Activated naive CD4-positive, alpha-beta T cell treated with anti-CD3 and anti-CD28 coated beads, Interleukin-2, amount 50 U/mL, for 72 hours (primary cell): ENCODE results near the gene PGM5. TPM values are rescaled to one million over a fixed set of nuclear protein-coding genes. Genes with fewer than 3 reads are reported as not detected.
A peak's percentile ranks its signal among the peaks of the same experiment; 100 is the strongest.

Source experiments
- ATAC-seq, 2 donors: fragments of 150-1000 bp; cut with Tn5 transposase; 2 replicates each; pipeline ENCODE4 v1.10.0; 2021; ENCODE audit warnings: mild to moderate bottlenecking in 2 of 2, moderate library complexity in 2 of 2
- DNase-seq, 2 donors: peaks; one replicate each; pipeline ENCODE4 v3.0.0; 2021 to 2022; ENCODE audit warnings: low spot score in 2 of 2
- H3K27ac Mint-ChIP-seq, 2 donors: one replicate each; pipeline ENCODE4 v1.8.0; 2022; ENCODE audit warnings: mild to moderate bottlenecking in 2 of 2, mixed read lengths in 2 of 2
- H3K36me3 Mint-ChIP-seq, 2 donors: one replicate each; pipeline ENCODE4 v1.8.0; 2022; ENCODE audit warnings: mixed read lengths in 2 of 2
- H3K9me3 Mint-ChIP-seq, 2 donors: one replicate each; pipeline ENCODE4 v1.8.0; 2022; ENCODE audit warnings: mixed read lengths in 2 of 2
- total RNA-seq, 2 donors: library from RNA; stranded (reverse); gene quantifications; one replicate each; pipeline ENCODE4 v1.2.3, GENCODE V29; 2022

Gene PGM5
- total RNA-seq, 2 donors from 2014 or later = not detected

DNA sequence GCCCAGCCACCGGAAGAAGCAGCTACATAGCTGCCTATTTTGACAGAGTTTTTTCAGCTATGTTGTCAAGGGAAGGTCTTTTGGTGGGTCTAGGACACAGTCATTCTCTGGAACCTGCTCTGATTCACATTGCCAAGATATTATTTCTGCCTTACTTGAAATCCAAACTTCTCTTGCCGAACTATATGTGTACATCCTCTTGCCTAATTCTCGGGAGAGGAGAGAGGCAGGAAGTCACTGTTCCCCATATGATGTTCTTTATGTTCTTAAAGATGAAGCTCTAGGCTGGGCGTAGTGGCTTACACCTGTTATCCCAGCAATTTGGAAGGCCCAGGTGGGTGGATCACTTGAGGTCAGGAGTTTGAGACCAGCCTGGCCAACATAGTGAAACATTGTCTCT is 175.7 kb downstream of the PGM5 start:
- no peaks in the 10 kb centered on the region for H3K9me3 Mint-ChIP-seq
- ATAC-seq (no peak), DNase-seq (no peak)
- no peaks in the 10 kb centered on the region for H3K36me3 Mint-ChIP-seq
- no peak overlapping the region for H3K27ac Mint-ChIP-seq

- no peaks in the 10 kb centered on the region for H3K36me3 Mint-ChIP-seq
- no peak for ATAC-seq
- H3K27ac Mint-ChIP-seq = no peak overlapping the region
- no peak for DNase-seq
- H3K9me3 Mint-ChIP-seq = no peaks in the 10 kb centered on the region
Measured at GRCh38 chr9:68533678-68534077, 177.3 kb downstream of the PGM5 start.

GRCh38 chr9:68536876-68537615 is 180.6 kb downstream of the PGM5 start:
- no peak overlapping the region for H3K27ac Mint-ChIP-seq
- no peak for DNase-seq
- no peaks in the 10 kb centered on the region for H3K36me3 Mint-ChIP-seq
- ATAC-seq = no peak
- no peaks in the 10 kb centered on the region for H3K9me3 Mint-ChIP-seq

DNA sequence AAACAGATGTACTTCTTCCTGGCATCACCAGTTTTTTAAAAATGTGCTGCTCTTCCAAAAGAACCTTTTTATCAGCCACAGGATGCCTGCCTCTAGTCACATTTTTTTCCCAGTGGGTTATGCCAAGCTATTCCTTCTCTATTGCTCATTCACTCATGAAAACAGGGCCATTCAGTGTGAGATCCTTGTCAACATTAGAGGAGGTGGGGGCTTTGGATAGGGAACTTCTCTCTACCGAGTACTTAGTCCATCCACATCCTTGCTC is 181.1 kb downstream of the PGM5 start:
- no peak for ATAC-seq
- H3K36me3 Mint-ChIP-seq = no peaks in the 10 kb centered on the region
- DNase-seq = no peak
- no peak overlapping the region for H3K27ac Mint-ChIP-seq
- H3K9me3 Mint-ChIP-seq = no peaks in the 10 kb centered on the region

DNA sequence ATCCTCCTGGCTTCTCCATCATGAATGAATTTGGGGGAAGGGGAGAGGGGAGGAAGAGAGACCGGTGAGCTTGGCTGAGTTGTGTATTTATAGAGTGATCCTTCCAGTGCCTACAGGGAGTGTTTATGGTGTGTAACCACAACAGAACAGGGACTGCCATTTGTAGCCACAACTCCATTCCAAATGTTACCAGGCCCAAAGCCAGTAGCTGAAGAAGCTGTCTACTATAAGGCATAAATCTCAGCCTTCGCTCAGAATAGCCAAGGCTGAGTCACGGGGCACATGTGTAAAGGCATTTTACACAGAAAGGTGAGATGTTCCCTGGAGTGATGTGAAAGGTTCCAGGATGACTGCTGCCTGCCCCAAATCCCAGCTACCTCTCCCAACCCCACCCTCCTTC is 181.8 kb downstream of the PGM5 start:
- Mint-ChIP-seq H3K36me3 (no peaks in the 10 kb centered on the region), H3K27ac (no peak overlapping the region), H3K9me3 (no peaks in the 10 kb centered on the region)
- DNase-seq (no peak), ATAC-seq (no peak)

DNA sequence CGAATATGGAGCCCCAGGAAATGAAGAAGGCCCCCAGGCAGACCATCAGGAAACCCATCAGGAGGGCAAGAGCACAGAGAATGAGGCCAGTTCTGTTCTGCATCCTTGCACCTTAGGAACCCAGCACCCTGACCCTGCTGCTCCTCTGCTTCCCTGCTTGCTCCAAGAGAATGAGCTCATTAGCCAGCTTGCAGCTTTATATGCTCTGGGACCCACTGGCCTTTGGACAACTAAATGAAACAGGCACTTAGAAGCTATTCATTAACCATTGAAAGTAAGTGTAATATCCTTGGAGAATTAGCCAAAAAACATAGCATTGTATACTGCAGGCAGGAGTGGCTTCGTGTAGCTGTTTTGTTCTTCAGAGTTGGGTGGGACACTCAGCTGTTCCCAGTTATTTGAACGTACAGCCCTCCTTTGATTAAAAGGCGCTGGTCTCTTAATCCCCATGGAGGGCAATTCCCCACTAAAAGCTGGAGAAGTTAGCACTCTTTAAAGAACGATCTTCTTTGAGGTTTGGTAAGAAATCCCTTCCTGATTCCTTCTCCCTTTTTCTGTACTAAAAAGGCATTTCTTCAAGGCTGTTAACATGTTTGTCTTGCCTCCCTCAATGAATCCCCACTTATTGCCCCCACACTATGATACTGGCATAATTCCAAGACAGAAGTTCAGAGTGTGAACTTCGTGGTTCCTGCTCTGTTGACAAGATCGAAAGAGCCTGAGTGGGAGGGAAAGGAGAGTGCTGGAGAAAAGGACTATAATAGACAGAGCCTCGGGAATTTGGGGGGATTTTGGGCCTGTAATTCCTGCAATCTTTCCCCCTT is 184.5 kb downstream of the PGM5 start, which contains the start of gene TMEM252:
Gene TMEM252 (minus strand): TSS at position 172 of the 824 bp plus-strand sequence. CDS start 69 bp downstream, at position 103.
- Mint-ChIP-seq H3K27ac (no peak within 1 kb of the TSS), H3K9me3 (no peaks in the 10 kb centered on the region), H3K36me3 (no peaks in the 10 kb centered on the region)
- ATAC-seq (no peak), DNase-seq (no peak)

- DNase-seq (no peak), ATAC-seq (no peak)
- no peaks in the 10 kb centered on the region for H3K9me3 Mint-ChIP-seq
- no peak overlapping the region for H3K27ac Mint-ChIP-seq
- no peaks in the 10 kb centered on the region for H3K36me3 Mint-ChIP-seq
Measured at GRCh38 chr9:68541568-68541967, 185.2 kb downstream of the PGM5 start.

DNA sequence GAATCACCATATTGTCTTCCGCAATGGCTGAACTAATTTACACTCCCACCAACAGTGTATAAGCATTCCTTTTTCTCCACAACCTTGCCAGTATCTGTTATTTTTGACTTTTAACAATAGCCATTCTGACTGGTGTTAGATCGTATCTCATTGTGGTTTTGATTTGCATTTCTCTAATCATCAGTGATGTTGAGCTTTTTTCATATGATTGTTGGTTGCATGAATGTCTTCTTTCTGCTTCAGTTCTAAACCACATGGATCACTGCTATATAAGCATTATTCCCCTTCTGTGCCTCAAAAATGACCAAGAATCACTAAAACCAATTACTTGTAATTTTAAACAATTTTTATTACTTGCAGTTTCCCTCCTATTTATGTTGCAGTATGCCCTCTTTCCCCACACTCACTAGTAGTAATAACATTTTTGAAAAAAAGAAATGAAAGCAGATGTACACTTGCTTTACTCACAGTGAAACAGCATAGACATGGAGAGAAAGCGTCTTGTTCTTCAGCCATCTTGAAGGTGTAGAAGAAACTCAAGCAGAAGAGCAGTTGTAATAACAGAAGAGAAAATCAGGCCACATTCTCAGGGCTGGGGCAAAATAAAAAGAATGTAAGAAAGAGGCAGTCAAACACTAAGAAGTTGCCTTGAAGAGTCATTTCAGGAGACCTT is 188.8 kb downstream of the PGM5 start:
- DNase-seq = no peak
- Mint-ChIP-seq H3K9me3 (no peaks in the 10 kb centered on the region), H3K27ac (no peak overlapping the region), H3K36me3 (no peaks in the 10 kb centered on the region)
- ATAC-seq = no peak

- no peaks in the 10 kb centered on the region for H3K9me3 Mint-ChIP-seq
- H3K27ac Mint-ChIP-seq = no peak overlapping the region
- ATAC-seq = peak in 1 of 2 donors; percentile 30
- no peak for DNase-seq
- H3K36me3 Mint-ChIP-seq = no peaks in the 10 kb centered on the region
Measured at GRCh38 chr9:68546596-68547390, 190.4 kb downstream of the PGM5 start.

DNA sequence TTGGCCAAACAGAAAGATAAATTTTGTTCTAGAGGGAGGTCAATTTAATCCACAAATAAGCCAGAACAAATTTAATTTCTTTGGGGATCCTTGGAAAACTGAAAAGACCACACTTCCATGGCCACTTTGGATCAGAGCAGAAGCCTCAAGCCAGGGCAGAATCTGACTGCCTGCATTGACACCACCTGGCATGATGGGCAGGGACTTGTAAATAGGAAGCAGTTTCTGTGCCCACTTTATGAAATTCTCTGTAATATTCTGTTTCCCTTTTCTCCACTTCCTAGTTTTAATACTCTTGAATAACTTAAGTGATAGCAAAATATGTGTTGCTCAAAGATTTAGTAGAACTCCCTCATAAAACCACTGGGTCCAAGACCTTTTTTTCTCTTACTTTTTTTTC is 191.0 kb downstream of the PGM5 start:
- Mint-ChIP-seq H3K9me3 (no peaks in the 10 kb centered on the region), H3K27ac (no peak overlapping the region), H3K36me3 (no peaks in the 10 kb centered on the region)
- DNase-seq = no peak
- ATAC-seq = no peak

DNA sequence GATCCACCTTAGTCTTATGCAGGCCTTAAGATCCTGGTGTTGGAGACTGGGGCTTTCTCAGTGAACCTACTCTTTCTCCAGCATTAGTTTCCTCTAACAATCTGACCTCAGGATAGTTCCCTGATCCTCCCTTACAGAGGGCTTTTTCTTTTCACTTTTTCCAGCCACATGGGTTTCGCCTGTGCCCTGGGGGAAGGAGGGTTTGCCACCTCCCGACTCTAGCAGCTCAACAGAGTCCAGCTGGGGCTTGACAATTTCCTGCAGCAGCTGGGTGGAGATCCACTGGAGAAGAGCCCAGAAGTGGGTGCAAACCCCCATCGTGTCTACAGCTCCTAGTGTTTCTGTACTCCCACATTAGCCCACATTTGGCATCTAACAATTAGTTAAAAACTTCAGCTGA is 191.8 kb downstream of the PGM5 start:
- ATAC-seq = no peak
- Mint-ChIP-seq H3K36me3 (no peaks in the 10 kb centered on the region), H3K27ac (no peak overlapping the region), H3K9me3 (no peaks in the 10 kb centered on the region)
- no peak for DNase-seq

DNA sequence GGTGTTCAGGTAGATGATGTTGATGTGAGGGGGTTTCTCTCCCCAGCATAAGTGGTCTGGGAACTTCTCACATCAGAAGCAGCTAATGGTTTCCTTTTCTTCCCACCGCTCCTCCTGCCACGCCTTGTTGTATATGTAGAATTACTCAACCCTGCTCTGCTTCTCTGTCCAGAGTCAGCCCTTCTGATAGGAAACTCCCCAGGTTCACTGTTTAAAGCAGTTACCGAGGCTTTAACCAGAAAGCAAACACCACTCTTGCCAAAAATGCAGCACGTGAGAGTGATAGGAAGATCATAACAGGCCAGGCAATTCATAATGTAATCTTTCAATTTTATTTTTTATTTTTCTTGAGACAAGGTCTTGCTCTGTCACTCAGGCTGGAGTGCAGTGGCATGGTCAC is 194.8 kb downstream of the PGM5 start:
- ATAC-seq (no peak), DNase-seq (no peak)
- Mint-ChIP-seq H3K27ac (no peak overlapping the region), H3K36me3 (no peaks in the 10 kb centered on the region), H3K9me3 (no peaks in the 10 kb centered on the region)

GRCh38 chr9:68552700-68553476 is 196.5 kb downstream of the PGM5 start:
- H3K9me3 Mint-ChIP-seq = no peaks in the 10 kb centered on the region

DNA sequence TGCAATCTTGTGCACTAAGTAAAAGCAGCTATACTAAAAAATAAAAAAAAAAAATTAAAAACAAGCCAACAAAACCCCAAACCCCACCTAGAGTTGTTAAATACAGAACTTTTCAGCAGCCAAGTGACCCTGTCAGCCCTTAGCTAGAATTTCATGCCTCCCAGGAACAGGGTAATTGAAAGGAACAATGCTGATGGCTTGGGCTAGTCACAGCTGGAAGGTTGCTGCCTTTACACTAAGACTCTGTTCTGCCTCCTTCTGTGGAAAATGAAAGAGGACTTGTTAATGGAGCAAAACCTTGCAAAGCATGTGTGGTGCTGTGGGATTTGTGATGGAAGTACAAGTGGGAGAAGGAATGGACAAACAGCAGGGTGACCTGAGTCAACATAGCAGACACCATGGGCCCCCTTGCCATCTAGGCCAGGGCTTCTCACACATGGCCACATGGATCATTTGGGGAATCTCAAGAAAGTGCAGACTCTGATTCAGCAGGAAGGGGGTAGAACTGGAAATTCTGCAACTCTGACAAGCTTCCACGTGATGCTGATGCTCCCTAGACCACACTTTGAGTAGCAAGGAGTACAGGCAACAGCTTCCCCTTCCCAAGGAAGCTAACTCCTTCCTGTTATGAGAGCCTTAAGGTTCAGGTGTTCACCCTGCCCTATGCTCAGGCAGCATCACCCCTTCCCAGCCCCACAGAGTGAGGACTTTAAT is 199.2 kb downstream of the PGM5 start:
- no peaks in the 10 kb centered on the region for H3K9me3 Mint-ChIP-seq
- H3K27ac Mint-ChIP-seq = no peak overlapping the region

More at GRCh38 chr9:68552700-68553476, 196.5 kb downstream of the PGM5 start:
- H3K36me3 Mint-ChIP-seq = no peaks in the 10 kb centered on the region
- no peak overlapping the region for H3K27ac Mint-ChIP-seq
- ATAC-seq = no peak
- no peak for DNase-seq

DNA sequence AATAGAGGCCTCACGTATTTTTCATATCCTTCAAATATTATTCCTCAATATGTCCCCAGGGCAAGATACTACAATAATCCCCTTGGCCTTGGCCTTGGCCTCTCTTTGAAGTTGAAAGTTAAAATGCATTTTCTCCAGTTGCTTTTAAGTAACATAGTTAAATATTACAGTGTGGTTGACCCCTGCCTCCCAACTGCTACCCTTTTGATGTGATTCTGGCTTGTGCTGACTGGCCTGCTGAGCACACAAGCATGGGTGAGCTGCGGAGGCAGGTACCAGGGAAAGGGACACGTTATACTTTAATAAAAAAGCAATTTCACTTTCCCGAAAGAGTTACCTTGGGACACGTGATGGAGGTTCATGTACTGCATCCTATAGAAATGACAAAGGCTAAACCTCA is 202.1 kb downstream of the PGM5 start:
- H3K36me3 Mint-ChIP-seq = no peaks in the 10 kb centered on the region
- no peak for ATAC-seq
- no peak overlapping the region for H3K27ac Mint-ChIP-seq
- no peak for DNase-seq
- no peaks in the 10 kb centered on the region for H3K9me3 Mint-ChIP-seq

More for the DNA sequence above, 199.2 kb downstream of the PGM5 start:
- no peak for ATAC-seq
- H3K36me3 Mint-ChIP-seq = no peaks in the 10 kb centered on the region
- no peak for DNase-seq
